ENCODE measurements around the gene ANO1.
A peak's percentile ranks its signal among the peaks of the same experiment; 100 is the strongest.

ANO1 gene

DNA sequence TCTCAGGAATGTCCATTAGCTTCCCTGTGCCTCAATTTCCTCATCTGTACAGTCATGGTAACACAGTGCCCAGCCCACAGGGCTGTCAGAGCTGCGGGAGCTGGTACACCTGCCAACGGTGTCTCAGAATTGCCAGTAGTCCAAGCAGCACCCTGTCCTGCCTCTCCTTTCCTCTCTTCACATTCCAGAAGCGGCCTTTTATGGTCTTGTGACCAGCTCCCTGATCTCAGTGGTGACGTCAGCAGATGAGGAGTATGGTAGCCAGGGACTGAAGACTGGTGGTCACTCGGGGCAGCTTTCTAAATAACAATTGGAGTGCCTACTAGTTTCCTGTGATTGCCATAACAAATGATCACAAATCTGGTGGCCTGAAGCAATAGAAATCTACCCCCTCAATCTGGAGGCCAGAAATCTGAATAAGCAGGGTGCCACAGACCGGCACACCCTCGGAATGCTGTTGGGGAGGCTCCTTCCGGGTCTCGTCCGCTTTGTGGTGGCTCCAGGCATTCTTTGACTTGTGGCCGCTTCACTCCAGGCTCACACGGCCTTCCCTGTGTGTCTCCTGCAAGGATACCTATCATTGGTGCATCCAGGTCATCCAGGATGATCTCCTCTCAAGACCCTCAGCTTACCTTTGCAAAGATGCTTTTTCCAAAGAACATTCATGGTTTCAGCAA, 127.1 kb downstream of the ANO1 start:
- H3K4me3 ChIP-seq (ENCODE audit: low read depth, low read length) = peak overlapping the region; percentile 71
- in situ Hi-C loops (cut with HindIII; ENCODE audit: low sequenced_read_pairs) = no loop called here
- DNase-seq (ENCODE audit: low read depth, low spot score) = no peak
- TF ChIP-seq, protein P1, sequence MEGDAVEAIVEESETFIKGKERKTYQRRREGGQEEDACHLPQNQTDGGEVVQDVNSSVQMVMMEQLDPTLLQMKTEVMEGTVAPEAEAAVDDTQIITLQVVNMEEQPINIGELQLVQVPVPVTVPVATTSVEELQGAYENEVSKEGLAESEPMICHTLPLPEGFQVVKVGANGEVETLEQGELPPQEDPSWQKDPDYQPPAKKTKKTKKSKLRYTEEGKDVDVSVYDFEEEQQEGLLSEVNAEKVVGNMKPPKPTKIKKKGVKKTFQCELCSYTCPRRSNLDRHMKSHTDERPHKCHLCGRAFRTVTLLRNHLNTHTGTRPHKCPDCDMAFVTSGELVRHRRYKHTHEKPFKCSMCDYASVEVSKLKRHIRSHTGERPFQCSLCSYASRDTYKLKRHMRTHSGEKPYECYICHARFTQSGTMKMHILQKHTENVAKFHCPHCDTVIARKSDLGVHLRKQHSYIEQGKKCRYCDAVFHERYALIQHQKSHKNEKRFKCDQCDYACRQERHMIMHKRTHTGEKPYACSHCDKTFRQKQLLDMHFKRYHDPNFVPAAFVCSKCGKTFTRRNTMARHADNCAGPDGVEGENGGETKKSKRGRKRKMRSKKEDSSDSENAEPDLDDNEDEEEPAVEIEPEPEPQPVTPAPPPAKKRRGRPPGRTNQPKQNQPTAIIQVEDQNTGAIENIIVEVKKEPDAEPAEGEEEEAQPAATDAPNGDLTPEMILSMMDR (IDR thresholded peaks at IDR 0.05; ENCODE audit: low read depth, low read length) = no peak

DNA sequence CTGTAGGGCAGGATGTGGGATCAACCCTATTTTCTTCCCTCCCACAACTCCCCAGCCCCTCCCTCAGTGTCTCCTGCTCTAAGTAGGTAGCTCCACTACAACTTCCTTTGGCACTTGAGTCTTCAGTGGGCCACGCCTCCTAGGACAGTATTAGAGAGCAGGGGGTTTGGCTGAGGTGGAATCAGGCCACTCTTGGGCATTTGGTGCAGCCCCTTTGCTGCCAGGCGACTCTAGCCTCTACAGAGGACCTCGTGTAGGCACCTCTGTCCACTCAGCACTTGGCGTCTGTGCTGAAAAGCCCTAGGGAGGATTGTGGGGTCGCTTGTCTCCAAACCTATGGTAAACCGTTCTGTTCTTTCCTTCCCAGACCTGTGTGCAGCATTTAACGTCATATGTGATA, 127.6 kb downstream of the ANO1 start:
- DNase-seq (ENCODE audit: low read depth, low spot score) = no peak
- H3K4me3 ChIP-seq (ENCODE audit: low read depth, low read length) = no peak overlapping the region
- TF ChIP-seq, protein P1 (IDR thresholded peaks at IDR 0.05; ENCODE audit: low read depth, low read length) = no peak
- in situ Hi-C loops (cut with HindIII; ENCODE audit: low sequenced_read_pairs) = no loop called here

DNA sequence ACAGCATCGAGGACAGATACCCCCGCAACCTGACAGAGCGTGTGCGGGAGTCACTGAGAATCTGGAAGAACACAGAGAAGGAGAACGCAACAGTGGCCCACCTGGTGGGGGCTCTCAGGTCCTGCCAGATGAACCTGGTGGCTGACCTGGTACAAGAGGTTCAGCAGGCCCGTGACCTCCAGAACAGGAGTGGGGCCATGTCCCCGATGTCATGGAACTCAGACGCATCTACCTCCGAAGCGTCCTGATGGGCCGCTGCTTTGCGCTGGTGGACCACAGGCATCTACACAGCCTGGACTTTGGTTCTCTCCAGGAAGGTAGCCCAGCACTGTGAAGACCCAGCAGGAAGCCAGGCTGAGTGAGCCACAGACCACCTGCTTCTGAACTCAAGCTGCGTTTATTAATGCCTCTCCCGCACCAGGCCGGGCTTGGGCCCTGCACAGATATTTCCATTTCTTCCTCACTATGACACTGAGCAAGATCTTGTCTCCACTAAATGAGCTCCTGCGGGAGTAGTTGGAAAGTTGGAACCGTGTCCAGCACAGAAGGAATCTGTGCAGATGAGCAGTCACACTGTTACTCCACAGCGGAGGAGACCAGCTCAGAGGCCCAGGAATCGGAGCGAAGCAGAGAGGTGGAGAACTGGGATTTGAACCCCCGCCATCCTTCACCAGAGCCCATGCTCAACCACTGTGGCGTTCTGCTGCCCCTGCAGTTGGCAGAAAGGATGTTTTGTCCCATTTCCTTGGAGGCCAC, 128.3 kb downstream of the ANO1 start:
- H3K4me3 ChIP-seq (ENCODE audit: low read depth, low read length) = no peak overlapping the region
- TF ChIP-seq, protein P1 (IDR thresholded peaks at IDR 0.05; ENCODE audit: low read depth, low read length) = no peak
- in situ Hi-C loops (cut with HindIII; ENCODE audit: low sequenced_read_pairs) = no loop called here
- DNase-seq (ENCODE audit: low read depth, low spot score) = no peak

DNA sequence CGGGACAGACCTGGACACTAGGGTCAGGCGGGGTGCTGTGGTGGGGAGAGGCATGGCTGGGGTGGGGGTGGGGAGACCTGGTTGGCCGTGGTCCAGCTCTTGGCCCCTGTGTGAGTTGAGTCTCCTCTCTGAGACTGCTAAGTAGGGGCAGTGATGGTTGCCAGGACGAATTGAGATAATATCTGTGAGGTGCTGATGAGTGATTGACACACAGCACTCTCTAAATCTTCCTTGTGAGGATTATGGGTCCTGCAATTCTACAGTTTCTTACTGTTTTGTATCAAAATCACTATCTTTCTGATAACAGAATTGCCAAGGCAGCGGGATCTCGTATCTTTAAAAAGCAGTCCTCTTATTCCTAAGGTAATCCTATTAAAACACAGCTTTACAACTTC, 128.9 kb downstream of the ANO1 start:
- no peak for DNase-seq (ENCODE audit: low read depth, low spot score)
- TF ChIP-seq, protein P1 (IDR thresholded peaks at IDR 0.05; ENCODE audit: low read depth, low read length) = no peak
- no peak overlapping the region for H3K4me3 ChIP-seq (ENCODE audit: low read depth, low read length)
- in situ Hi-C loops (cut with HindIII; ENCODE audit: low sequenced_read_pairs) = no loop called here

DNA sequence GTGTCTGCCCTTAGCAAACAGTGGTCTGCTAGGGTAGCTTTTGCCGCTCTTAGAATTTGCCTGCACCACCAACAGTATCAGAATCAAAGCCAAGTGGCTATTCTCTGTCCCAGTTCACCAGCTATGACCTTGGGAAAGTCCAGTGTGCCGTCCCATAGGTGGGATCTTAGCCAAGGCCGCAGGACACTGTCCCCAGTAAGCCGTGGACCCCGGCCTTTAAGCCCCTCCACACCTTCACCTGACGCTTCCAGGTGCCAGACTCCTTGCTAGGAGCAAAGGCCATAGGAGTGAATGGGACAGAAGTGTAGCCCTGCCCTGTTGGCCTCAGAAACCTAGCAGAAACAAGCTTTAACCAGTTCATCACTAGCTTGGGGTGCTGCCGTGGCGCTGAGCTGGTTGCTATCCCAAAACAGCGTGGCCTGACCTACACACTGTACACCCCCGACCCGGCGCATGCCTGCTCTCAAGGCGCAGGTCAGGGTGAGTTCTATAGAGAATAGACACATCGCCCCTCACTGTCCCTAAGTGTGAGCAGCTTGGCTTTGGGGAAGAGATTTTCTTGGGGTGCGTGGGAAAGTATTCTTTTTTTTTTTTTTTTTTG, 129.5 kb downstream of the ANO1 start:
- DNase-seq (ENCODE audit: low read depth, low spot score) = no peak
- in situ Hi-C loops (cut with HindIII; ENCODE audit: low sequenced_read_pairs) = no loop called here
- no peak overlapping the region for H3K4me3 ChIP-seq (ENCODE audit: low read depth, low read length)
- TF ChIP-seq, protein P1 (IDR thresholded peaks at IDR 0.05; ENCODE audit: low read depth, low read length) = no peak

DNA sequence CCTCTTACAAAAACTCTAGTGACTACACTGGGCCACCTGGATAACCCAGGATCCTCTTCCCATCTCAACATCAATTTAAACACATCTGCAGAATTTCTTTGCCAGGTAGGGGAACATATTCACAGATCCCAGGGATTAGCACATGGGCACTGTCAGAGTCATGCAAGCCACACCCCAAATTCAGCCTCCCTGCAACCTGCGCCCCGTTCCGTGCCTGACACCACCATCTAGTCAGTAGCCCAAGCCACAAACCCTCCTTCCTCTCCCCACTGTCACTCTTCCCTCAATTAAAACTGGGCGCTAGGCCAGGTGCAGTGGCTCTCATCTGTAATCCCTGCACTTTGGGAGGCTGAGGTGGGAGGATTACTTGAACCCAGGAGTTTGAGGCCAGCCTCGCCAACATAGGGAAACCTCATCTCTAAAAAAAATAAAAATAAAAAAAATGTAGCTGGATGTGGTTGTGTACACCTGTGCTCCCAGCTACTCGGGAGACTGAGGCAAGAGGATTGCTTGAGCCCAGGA, 131.3 kb downstream of the ANO1 start:
- DNase-seq (ENCODE audit: low read depth, low spot score) = no peak
- in situ Hi-C loops (cut with HindIII; ENCODE audit: low sequenced_read_pairs) = no loop called here
- TF ChIP-seq, protein P1 (IDR thresholded peaks at IDR 0.05; ENCODE audit: low read depth, low read length) = no peak
- no peak overlapping the region for H3K4me3 ChIP-seq (ENCODE audit: low read depth, low read length)
